KMS-11 (cell line): ENCODE results near the gene ZNF296.
"Not testable (repeated sequence)": the region's sequence is repeated elsewhere in the genome, so short reads cannot be mapped to it uniquely, and the experiment has no call there.

Source experiments
- H2AFZ ChIP-seq: fragments of 200-600 bp; sonication (generic); 2 replicates; pipeline ENCODE4 v1.6.1; 2016; ENCODE audit warnings: antibody characterized with exemption, mixed run types, low read depth
- H3K27ac ChIP-seq: fragments of 200-600 bp; sonication (generic); 2 replicates; pipeline ENCODE4 v1.6.1; 2016; ENCODE audit warnings: mild to moderate bottlenecking, mixed run types
- H3K27me3 ChIP-seq: fragments of 200-600 bp; sonication (generic); 2 replicates; pipeline ENCODE4 v1.6.1; 2017; ENCODE audit warnings: mild to moderate bottlenecking, low read depth, mixed run types, moderate library complexity; ENCODE audit not compliant: insufficient read depth
- H3K36me3 ChIP-seq: fragments of 200-600 bp; sonication (generic); 2 replicates; pipeline ENCODE4 v1.6.1; 2017; ENCODE audit warnings: mild to moderate bottlenecking, mixed run types; ENCODE audit not compliant: insufficient read depth
- H3K4me1 ChIP-seq: fragments of 200-600 bp; sonication (generic); 2 replicates; pipeline ENCODE4 v1.6.1; 2016; ENCODE audit warnings: mild to moderate bottlenecking, low read depth, mixed run types; ENCODE audit not compliant: poor library complexity, severe bottlenecking
- H3K4me2 ChIP-seq: fragments of 200-600 bp; sonication (generic); 2 replicates; pipeline ENCODE4 v1.7.0; 2016; ENCODE audit warnings: mild to moderate bottlenecking, mixed run types
- H3K4me3 ChIP-seq: fragments of 200-600 bp; sonication (generic); IDR thresholded peaks from 2 replicates; pipeline ENCODE4 v1.6.1; 2017; ENCODE audit warnings: low read depth, low read length, mixed read lengths; ENCODE audit not compliant: insufficient read depth
- H3K79me2 ChIP-seq: fragments of 200-600 bp; sonication (generic); 2 replicates; pipeline ENCODE4 v1.6.1; 2016; ENCODE audit warnings: low read depth, mixed run types; ENCODE audit not compliant: insufficient read depth
- H3K9ac ChIP-seq: fragments of 200-600 bp; sonication (generic); 2 replicates; pipeline ENCODE4 v1.6.1; 2016; ENCODE audit warnings: mild to moderate bottlenecking, mixed run types
- H4K20me1 ChIP-seq: fragments of 200-600 bp; sonication (generic); 2 replicates; pipeline ENCODE4 v1.6.1; 2016; ENCODE audit warnings: mild to moderate bottlenecking, mixed run types; ENCODE audit not compliant: insufficient read depth
- TF ChIP-seq, protein P1 (sequence below): fragments of 200-600 bp; sonication (generic); conservative IDR thresholded peaks from 2 replicates; pipeline ENCODE4 v1.6.1; 2017; ENCODE audit warnings: low read depth, mild to moderate bottlenecking, antibody characterized with exemption, low read length, moderate library complexity, mixed read lengths

The ZNF296 gene

DNA sequence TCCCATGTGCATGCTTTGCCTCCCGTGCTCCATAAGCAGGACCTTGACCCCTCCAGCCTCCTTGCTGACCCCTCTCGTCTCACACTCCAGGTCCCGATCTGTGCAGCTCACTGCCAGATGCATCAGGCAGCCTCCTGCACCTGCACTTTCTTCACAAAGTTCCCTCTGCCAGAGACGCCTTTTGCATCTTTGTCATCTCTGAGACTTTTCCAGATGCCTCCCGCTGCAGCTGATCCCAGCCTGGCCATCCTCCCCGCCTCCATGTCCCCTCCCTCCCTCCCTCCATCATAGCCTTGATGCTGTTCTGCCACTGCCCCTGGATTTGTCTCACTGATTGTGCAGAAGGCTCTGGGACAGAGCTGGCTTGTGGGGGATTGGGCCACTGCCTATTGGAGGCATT is 46.6 kb upstream of the ZNF296 start:
- Histone ChIP-seq H4K20me1 (no peaks in the 10 kb centered on the region), H3K79me2 (peaks cover 72% of the 10 kb centered on the region), H3K27ac (no peak overlapping the region)

GRCh38 chr19:45121827-45122345 is 45.6 kb upstream of the ZNF296 start:
- Histone ChIP-seq H3K4me2 (peak overlapping the region; percentile 100), H3K27ac (peak overlapping the region; percentile 11; the same call in 1 of the 2 replicates)

More for the DNA sequence above, 46.6 kb upstream of the ZNF296 start:
- no peak overlapping the region for H2AFZ ChIP-seq
- H3K4me3 ChIP-seq, result no peak overlapping the region
- TF ChIP-seq, protein P1, sequence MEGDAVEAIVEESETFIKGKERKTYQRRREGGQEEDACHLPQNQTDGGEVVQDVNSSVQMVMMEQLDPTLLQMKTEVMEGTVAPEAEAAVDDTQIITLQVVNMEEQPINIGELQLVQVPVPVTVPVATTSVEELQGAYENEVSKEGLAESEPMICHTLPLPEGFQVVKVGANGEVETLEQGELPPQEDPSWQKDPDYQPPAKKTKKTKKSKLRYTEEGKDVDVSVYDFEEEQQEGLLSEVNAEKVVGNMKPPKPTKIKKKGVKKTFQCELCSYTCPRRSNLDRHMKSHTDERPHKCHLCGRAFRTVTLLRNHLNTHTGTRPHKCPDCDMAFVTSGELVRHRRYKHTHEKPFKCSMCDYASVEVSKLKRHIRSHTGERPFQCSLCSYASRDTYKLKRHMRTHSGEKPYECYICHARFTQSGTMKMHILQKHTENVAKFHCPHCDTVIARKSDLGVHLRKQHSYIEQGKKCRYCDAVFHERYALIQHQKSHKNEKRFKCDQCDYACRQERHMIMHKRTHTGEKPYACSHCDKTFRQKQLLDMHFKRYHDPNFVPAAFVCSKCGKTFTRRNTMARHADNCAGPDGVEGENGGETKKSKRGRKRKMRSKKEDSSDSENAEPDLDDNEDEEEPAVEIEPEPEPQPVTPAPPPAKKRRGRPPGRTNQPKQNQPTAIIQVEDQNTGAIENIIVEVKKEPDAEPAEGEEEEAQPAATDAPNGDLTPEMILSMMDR, result no peak
- H3K4me1 ChIP-seq, result peaks cover 68% of the 10 kb centered on the region
- no peaks in the 10 kb centered on the region for H3K27me3 ChIP-seq
- H3K36me3 ChIP-seq, result no peaks in the 10 kb centered on the region
- H3K4me2 ChIP-seq, result no peak overlapping the region
- H3K9ac ChIP-seq, result no peak overlapping the region

GRCh38 chr19:45119582-45119981 is 43.3 kb upstream of the ZNF296 start:
- Histone ChIP-seq H3K36me3 (no peaks in the 10 kb centered on the region), H2AFZ (no peak overlapping the region), H3K9ac (peak overlapping the region; percentile 52; the same call in 1 of the 2 replicates), H3K4me3 (no peak overlapping the region), H4K20me1 (no peaks in the 10 kb centered on the region), H3K4me1 (peaks cover 77% of the 10 kb centered on the region), H3K79me2 (peaks cover 72% of the 10 kb centered on the region; the same call in 1 of the 2 replicates), H3K4me2 (peak overlapping the region; percentile 100), H3K27ac (peak overlapping the region; percentile 91), H3K27me3 (no peaks in the 10 kb centered on the region)
- TF ChIP-seq, protein P1, result no peak

More at GRCh38 chr19:45121827-45122345, 45.6 kb upstream of the ZNF296 start:
- H4K20me1 ChIP-seq, result no peaks in the 10 kb centered on the region
- peaks cover 64% of the 10 kb centered on the region for H3K79me2 ChIP-seq
- H3K4me1 ChIP-seq, result peaks cover 74% of the 10 kb centered on the region
- H3K9ac ChIP-seq, result no peak overlapping the region; the same call in 1 of the 2 replicates
- no peak overlapping the region for H2AFZ ChIP-seq
- no peaks in the 10 kb centered on the region for H3K27me3 ChIP-seq
- TF ChIP-seq, protein P1, result no peak
- no peak overlapping the region for H3K4me3 ChIP-seq
- H3K36me3 ChIP-seq, result no peaks in the 10 kb centered on the region

DNA sequence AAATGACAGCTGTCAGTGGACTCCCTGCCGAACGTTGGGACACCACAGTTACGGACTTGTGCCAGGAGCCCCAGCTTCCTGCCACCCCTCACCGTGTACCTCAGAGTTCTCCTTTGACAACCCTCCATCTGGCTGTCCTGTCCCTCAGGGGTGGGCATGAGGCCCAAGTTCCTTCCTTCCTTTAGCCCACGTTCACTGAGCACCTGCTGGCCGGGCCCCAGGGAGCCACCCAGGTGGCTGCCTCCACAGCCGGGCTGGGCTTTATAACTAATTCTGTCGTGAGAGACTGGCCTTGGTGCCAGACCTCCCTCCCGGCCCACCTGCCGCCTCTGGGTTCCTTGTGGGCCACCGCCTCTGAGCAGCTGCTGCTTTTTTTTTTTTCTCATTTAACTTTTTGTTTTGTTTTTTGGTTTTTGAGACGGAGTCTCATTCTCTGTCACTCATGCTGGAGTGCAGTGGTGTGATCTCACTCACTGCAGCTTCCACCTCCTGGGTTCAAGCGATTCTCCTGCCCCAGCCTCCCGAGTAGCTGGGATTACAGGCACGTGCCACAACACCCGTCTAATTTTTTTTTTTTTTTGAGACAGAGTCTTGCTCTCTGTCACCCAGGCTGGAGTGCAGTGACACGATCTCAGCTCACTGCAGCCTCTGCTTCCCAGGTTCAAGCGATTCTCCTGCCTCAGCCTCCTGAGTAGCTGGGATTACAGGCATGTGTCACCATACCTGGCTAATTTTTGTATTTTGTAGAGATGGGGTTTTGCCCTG is 42.5 kb upstream of the ZNF296 start:
- peaks cover 67% of the 10 kb centered on the region; the same call in 1 of the 2 replicates for H3K79me2 ChIP-seq
- peaks cover 81% of the 10 kb centered on the region for H3K4me1 ChIP-seq
- H3K9ac ChIP-seq, result peak overlapping the region; percentile 52; the same call in 1 of the 2 replicates
- H3K27ac ChIP-seq, result peak overlapping the region; percentile 91
- not testable (repeated sequence) for H3K4me3 ChIP-seq, H4K20me1 ChIP-seq, H2AFZ ChIP-seq, H3K36me3 ChIP-seq, H3K27me3 ChIP-seq
- peak overlapping the region; percentile 100 for H3K4me2 ChIP-seq
